ENCODE results near the gene FOXB1.

Gene FOXB1

DNA sequence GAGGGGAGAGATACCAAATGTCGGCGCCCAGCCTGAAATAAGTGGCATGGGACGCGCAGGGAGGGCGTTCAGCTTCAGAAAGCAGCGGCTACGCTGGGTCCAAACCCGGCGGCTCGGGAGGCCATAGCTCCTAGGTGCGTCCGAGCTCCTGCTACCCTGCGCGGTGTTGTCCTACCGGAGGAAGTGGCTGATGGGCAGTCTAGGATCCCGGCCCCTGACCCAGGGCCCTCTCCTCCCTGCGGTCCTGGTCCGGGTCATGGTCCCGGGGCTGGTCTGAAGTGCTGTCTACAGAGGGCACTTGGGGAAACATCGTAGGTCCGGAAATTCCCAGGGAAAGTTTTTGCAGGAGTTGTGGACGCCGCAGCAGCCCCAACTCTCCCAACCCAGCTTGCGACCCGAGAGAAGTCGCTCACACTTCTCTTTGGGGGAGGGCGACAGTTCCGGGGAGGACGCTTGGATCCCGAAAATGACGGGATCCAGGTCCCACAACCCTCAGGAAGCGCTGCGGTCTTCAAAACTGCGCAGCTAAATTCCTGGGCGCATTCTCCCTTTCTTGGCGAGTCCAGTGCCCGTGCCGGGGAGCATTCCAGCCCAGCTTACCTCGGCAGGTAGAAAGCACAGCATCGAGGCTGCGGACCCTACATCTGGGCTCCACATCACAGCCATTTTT, 9.1 kb upstream of the FOXB1 start:
- H3K4me3 ChIP-seq (ENCODE audit: low read length) = no peak overlapping the region
- no peak for DNase-seq (ENCODE audit: low read depth)
- TF ChIP-seq, protein P1, sequence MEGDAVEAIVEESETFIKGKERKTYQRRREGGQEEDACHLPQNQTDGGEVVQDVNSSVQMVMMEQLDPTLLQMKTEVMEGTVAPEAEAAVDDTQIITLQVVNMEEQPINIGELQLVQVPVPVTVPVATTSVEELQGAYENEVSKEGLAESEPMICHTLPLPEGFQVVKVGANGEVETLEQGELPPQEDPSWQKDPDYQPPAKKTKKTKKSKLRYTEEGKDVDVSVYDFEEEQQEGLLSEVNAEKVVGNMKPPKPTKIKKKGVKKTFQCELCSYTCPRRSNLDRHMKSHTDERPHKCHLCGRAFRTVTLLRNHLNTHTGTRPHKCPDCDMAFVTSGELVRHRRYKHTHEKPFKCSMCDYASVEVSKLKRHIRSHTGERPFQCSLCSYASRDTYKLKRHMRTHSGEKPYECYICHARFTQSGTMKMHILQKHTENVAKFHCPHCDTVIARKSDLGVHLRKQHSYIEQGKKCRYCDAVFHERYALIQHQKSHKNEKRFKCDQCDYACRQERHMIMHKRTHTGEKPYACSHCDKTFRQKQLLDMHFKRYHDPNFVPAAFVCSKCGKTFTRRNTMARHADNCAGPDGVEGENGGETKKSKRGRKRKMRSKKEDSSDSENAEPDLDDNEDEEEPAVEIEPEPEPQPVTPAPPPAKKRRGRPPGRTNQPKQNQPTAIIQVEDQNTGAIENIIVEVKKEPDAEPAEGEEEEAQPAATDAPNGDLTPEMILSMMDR (conservative IDR thresholded peaks at IDR 0.05; ENCODE audit: low read length) = no peak

DNA sequence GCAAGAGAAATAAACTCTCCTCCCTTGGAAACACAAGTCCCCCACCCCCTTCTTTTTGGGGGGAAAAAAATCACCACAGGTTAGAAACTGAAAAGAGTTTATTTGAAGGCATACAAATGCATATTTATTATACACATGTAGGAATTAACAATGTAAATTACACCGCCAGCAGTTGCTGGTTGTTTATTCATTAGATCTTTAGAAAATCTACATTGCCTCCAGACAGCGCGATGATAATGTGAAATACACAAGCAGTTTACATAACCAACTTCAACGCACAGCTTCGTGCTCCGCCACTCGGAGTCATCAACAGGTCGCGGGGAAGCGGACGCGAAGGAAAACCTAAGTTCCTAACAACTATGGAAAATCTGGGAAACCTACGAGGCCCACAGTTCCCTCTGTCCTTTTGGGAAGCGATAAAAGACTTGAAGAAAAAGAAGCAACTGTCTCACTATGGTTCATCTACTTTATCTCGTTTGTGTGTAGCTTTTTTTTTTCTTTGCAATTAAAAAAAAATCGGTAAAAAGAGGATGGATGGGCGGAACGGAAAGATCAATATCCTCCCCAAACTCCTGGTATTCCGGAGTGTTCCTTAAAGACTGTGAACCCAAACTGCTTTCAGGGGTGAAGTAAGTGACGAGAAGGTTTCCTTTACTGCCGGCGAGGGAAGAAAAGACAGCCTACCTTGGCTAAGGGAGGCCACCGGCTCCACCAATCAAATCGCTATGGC, 8.4 kb upstream of the FOXB1 start:
- TF ChIP-seq, protein P1 (conservative IDR thresholded peaks at IDR 0.05; ENCODE audit: low read length) = no peak
- DNase-seq (ENCODE audit: low read depth) = no peak

DNA sequence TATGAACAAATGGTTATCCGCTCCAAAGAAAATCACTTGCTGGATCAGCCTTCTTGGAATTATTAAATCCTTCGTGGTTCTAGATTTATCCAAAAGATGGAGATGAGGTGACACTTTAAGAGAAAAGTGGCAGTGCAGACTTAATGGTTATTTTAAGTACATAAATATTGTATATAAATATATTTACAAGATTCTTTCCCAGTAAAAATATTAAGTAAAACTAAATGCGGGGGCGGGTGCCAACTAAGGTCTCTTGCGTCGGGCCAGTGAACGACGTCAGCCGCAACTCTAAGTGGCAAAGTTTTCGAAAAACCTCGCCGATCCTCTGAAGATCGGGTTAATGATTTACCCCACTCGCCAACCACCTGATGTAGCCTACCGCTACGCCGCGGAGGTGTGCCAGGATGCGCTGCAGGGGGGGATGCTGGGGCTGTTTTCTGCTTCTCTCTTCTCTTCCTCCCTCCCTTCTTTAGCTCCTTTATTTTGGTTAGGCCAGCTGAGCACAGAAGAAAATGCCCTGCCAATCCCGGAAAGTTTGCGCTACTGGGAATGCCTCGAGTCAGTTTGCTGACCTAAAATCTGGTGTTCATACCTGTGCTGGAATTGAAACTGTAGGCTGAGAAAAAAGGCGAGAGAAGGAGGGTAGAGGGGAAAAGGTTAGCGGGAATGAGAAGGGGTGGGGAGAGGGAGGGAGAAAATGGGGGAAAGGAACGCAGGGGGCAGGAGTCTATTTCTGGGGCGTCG, 7.6 kb upstream of the FOXB1 start:
- TF ChIP-seq, protein P1 (conservative IDR thresholded peaks at IDR 0.05; ENCODE audit: low read length) = no peak
- H3K4me3 ChIP-seq (ENCODE audit: low read length) = no peak overlapping the region
- DNase-seq (ENCODE audit: low read depth) = no peak

More for the DNA sequence above, 8.4 kb upstream of the FOXB1 start:
- H3K4me3 ChIP-seq (ENCODE audit: low read length) = no peak overlapping the region

DNA sequence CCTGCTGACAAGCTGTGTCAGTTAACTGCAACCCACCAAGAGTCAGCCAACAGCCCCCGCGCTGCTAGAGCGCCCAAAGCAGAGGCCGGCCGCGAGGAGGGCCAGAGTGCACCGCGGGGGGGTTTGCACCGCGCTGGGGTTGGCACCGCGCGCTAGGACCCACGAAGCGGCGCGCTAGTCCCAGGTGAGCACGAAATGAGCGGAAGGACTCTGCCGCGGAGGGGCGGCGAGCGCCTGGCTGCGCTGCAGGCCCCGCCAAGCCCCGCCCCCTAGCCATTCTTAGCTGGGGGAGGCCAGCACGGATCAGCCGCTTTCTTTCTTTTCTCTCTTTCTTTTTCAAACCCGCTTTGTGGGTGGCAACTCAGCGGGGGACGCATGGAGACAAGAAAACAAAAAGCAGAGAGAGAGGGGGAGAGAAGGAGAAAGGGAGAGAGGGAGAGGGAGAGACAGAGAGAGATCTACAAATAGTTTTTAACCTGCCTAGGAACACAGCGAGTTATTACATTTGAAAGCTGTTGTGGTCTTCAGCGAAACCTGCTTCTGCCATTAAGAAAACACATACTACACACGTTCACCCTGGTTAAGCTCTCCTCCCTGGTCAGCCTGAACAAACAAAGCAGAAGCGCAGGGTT, 6.9 kb upstream of the FOXB1 start:
- no peak overlapping the region for H3K4me3 ChIP-seq (ENCODE audit: low read length)
- TF ChIP-seq, protein P1 (conservative IDR thresholded peaks at IDR 0.05; ENCODE audit: low read length) = no peak
- DNase-seq (ENCODE audit: low read depth) = no peak

DNA sequence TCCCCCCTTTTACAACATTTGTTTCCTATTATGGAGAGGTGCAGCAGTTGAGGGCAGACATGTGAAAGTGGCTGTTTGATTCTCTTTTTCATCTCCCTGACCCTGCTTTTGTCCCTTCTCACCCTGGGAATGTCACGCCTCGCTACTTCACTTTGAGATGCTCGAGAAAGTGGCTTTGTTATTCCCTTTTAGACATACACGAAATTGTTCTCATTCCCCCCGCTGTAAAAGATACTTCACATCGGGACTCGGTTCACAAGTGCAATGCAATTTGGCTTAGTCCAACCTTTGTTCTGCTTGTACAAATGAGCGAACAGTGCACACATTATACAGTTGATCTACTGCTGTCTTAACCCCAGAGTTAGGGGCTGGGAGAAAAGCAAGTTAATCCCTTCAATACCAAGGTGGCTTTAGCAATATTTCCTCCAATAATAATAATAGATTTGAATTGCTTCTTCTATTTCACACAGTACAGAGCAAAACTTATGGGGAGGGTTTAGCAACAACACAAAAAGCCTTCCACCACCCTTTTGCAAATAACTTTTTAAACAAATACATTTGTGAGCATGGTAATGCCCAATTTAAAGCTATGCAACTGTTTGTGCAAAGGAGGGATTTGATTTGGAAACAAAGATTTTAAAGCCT, 5.7 kb upstream of the FOXB1 start:
- TF ChIP-seq, protein P1 (conservative IDR thresholded peaks at IDR 0.05; ENCODE audit: low read length) = no peak
- no peak for DNase-seq (ENCODE audit: low read depth)
- no peak overlapping the region for H3K4me3 ChIP-seq (ENCODE audit: low read length)

DNA sequence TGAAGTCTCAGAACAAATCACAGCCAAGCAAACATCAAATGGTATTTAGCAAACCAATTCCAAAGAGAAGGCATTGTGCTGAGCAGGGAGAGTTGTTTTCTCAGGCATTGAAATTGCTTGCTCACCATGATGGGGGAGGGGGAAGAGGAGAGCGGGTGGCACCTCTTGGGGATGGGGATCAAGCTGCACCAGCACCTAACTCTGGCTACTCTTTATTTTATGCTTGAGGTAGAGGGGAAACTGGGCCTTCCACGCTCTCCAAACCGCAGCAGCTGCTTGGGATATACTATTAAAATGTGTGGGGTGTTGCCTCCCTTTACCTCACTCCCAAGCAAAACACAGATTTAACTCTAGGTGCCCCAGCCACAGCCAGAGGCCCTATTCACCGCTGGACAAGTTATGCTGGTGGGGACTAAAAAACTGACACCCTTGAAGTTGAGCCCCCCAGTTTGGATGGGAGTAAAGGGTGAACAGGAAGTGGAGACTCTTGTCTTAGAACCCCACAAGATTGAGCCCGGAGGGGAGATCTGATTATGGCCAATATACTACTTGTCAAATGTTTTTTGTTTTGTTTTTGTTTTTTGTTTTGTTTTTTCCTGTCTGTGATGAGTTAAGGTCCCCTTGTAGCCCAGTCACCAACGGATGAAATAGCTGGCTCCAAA, 5.0 kb upstream of the FOXB1 start:
- H3K4me3 ChIP-seq (ENCODE audit: low read length) = no peak overlapping the region
- DNase-seq (ENCODE audit: low read depth) = no peak
- TF ChIP-seq, protein P1 (conservative IDR thresholded peaks at IDR 0.05; ENCODE audit: low read length) = no peak

All from AG10803 (cell line).